WI38 (cell line): ENCODE measurements around the gene ANK2.
A peak's percentile ranks its signal among the peaks of the same experiment; 100 is the strongest.

ENCODE experiments used
- H3K4me3 ChIP-seq: 2 replicates; pipeline ENCODE4 v1.5.1; 2011; ENCODE audit warnings: low read depth, mild to moderate bottlenecking, control low read depth, low read length
- TF ChIP-seq, protein P1 (sequence below): IDR thresholded peaks from 2 replicates; pipeline ENCODE4 v1.5.1; 2012; ENCODE audit warnings: low read depth, mild to moderate bottlenecking, control low read depth, low read length

ANK2 gene

DNA sequence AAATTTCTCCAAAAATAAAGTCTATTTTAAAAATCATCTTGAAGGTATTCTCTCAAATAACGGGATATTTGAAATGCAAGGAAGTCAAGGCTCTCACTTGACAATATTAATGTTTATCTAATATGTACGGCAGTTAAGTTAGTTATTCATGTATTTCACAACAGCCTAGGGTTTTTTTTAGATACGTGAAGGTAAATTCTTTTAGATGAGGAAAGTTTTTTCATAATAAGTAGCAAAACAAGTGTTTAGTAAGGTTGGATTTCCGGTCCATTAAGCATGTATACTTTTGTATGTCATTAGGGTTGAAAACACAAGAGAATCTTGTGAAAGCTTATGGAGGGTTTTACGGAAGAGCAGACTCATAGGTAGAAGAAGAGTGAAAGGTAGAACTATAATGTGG, 273.3 kb downstream of the ANK2 start:
- TF ChIP-seq, protein P1, sequence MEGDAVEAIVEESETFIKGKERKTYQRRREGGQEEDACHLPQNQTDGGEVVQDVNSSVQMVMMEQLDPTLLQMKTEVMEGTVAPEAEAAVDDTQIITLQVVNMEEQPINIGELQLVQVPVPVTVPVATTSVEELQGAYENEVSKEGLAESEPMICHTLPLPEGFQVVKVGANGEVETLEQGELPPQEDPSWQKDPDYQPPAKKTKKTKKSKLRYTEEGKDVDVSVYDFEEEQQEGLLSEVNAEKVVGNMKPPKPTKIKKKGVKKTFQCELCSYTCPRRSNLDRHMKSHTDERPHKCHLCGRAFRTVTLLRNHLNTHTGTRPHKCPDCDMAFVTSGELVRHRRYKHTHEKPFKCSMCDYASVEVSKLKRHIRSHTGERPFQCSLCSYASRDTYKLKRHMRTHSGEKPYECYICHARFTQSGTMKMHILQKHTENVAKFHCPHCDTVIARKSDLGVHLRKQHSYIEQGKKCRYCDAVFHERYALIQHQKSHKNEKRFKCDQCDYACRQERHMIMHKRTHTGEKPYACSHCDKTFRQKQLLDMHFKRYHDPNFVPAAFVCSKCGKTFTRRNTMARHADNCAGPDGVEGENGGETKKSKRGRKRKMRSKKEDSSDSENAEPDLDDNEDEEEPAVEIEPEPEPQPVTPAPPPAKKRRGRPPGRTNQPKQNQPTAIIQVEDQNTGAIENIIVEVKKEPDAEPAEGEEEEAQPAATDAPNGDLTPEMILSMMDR: no peak
- H3K4me3 ChIP-seq: no peak overlapping the region

DNA sequence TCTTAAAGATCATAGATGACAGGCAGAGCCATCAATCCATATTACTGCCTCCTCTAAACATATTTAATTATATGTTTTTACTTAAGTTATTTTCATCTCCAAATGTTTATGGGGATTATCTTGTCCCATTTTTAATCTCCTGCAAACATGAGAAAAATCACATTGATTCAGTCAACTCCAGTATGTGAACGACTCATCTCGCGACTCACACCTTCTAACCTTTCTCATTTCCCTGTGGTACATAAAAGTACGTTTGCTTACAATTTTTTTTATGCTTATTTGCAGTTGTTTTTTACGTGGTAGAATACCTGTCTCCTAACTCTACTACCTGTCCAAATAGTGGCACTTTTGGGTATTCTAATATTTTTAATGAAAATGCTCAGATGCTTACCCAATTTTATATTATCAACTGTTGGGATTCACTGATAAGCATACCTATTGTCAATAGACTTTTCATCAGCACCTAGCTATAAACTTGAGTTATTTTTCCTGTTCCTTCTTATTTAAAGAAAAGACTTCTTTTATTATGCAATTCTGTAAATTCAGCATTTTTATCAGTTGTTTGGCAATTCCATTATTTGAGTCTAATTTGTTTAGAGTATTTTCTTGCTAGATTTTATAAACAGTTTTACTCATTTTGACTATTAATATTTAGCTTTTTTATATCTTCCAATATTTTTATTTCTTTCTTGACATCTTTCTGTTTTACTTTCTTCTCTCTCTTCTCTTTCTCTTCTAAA, 276.6 kb downstream of the ANK2 start:
- H3K4me3 ChIP-seq: no peak overlapping the region
- TF ChIP-seq, protein P1: no peak

DNA sequence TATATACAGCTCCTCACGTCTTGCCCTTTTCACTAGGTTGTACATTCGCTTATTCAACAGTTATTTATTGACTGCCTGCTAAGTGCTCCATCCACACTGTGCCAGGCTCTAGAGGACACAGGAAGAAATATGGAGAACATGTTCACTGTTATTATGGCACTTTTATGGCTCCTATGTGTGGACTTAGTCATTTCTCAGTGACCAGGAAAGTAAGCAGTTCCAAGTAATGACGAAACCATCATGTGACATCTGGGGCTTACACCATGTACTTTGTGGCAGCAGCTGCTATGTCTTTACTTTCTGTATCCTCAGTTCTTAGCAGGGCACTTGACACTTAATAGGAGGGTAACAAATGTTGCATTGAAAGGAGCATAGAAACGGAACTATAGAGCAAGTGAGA, 278.0 kb downstream of the ANK2 start:
- no peak overlapping the region for H3K4me3 ChIP-seq
- TF ChIP-seq, protein P1: no peak

DNA sequence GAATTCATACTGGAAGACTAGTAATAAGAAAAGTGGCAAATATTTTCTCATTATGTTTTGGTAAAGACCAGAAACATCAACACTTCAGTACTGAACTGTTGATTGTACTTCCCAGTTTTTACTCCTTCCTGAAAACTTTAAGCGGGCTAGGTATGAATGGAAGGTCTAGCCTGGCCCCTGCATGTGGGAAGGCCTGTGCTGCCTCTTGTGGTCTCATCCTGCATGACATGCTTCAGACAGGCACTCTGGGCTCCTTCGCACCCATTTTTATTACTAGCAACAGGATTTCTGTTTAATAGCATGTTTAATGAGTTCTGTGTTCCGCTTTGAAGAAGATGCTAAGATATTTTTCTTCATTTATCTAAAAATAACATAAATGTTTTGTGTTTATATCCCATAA, 279.1 kb downstream of the ANK2 start:
- no peak overlapping the region for H3K4me3 ChIP-seq
- TF ChIP-seq, protein P1: peak; percentile 48

DNA sequence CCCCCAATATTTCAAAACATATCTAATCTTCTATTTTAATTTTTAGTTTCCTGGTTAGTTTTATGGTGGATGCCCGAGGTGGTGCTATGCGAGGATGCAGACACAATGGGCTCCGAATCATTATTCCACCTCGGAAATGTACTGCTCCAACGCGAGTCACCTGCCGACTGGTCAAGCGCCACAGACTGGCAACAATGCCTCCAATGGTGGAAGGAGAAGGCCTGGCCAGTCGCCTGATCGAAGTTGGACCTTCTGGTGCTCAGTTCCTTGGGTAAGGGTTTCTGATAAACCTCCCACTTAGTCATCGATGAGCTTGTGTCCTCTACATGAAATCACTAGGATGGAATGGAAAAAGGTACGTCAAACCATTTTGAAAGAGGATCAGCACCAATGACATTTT, 280.7 kb downstream of the ANK2 start:
- TF ChIP-seq, protein P1: no peak
- no peak overlapping the region for H3K4me3 ChIP-seq

DNA sequence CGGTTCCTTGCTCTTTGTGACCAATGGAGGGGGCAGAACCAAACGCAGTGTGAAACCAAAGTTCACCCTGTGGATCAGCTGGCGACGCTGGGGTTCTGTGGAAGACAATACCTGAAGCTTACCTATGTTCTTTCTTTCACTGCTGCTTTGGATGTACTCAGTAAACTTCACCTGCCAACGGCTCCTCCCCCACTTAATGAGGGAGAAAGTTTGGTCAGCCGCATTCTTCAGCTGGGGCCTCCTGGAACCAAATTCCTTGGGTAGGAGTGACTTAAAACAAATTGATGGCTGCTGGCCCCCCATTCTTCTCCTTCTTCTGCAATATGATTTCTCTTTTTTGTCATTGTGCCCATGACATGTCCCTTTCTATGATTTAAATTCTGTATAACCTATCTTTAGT, 282.4 kb downstream of the ANK2 start:
- H3K4me3 ChIP-seq: no peak overlapping the region
- TF ChIP-seq, protein P1: no peak

DNA sequence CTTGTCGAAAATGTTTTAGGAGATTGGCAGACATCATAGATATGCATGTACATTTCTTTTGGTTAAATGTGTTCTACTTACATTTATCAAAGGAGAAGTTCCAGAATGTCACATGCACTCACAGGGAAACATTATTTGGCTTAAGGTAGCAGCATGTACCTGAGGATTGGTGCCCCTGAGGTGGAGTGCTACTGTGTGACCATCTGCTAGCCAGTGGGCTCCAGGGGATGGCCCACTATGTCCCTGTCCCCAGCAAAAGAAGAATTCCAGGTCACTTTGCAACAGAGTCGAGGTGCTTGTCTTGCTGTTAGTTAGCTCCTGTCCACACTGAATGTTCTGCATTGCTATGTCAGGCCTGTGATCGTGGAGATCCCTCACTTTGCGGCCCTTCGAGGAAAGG, 283.2 kb downstream of the ANK2 start:
- TF ChIP-seq, protein P1: no peak
- no peak overlapping the region for H3K4me3 ChIP-seq
